Osteocyte (in vitro differentiated cells): Measurements from ENCODE around the gene IFT88. TPM values are rescaled to one million over a fixed set of nuclear protein-coding genes. Genes with fewer than 3 reads are reported as not detected.

ENCODE experiments used
- DNase-seq: peaks from one replicate; pipeline ENCODE4 v3.0.0; 2021; ENCODE audit warnings: mixed read lengths; ENCODE audit not compliant: unreplicated experiment; ENCODE audit errors: extremely low spot score
- H3K27ac Mint-ChIP-seq: one replicate; pipeline ENCODE4 v1.8.0; 2021; ENCODE audit warnings: mild to moderate bottlenecking, mixed read lengths; ENCODE audit not compliant: unreplicated experiment
- H3K27me3 Mint-ChIP-seq: one replicate; pipeline ENCODE4 v1.8.0; 2021; ENCODE audit warnings: mixed read lengths; ENCODE audit not compliant: unreplicated experiment
- H3K36me3 Mint-ChIP-seq: one replicate; pipeline ENCODE4 v1.8.0; 2021; ENCODE audit warnings: mixed read lengths; ENCODE audit not compliant: unreplicated experiment
- H3K4me1 Mint-ChIP-seq: one replicate; pipeline ENCODE4 v1.8.0; 2021; ENCODE audit warnings: mixed read lengths; ENCODE audit not compliant: unreplicated experiment
- H3K4me3 Mint-ChIP-seq: one replicate; pipeline ENCODE4 v1.8.0; 2021; ENCODE audit warnings: mild to moderate bottlenecking, moderate library complexity, mixed read lengths; ENCODE audit not compliant: unreplicated experiment
- H3K9me3 Mint-ChIP-seq: one replicate; pipeline ENCODE4 v1.8.0; 2021; ENCODE audit warnings: mixed read lengths; ENCODE audit not compliant: unreplicated experiment
- CTCF ChIP-seq: fragments of 200-600 bp; sonication (generic); IDR thresholded peaks from 2 replicates; pipeline ENCODE4 v1.5.0; 2021; ENCODE audit warnings: antibody characterized with exemption, mild to moderate bottlenecking, moderate library complexity
- total RNA-seq: library from RNA; stranded (reverse); gene quantifications from 2 replicates; pipeline ENCODE4 v1.2.1, GENCODE V29; 2021

IFT88 gene
- total RNA-seq, 1 donor from 2014 or later = 13.7 TPM

GRCh38 chr13:20594280-20594679 lies 27.3 kb downstream of the IFT88 start:
- H3K9me3 Mint-ChIP-seq = no peaks in the 10 kb centered on the region
- no peak for TF ChIP-seq CTCF
- no peak for DNase-seq
- no peaks in the 10 kb centered on the region for H3K4me1 Mint-ChIP-seq
- no peak overlapping the region for H3K27ac Mint-ChIP-seq
- H3K4me3 Mint-ChIP-seq = no peak overlapping the region
- H3K36me3 Mint-ChIP-seq = peaks cover 20% of the 10 kb centered on the region
- H3K27me3 Mint-ChIP-seq = no peaks in the 10 kb centered on the region

GRCh38 chr13:20607015-20607414 lies 40.1 kb downstream of the IFT88 start:
- H3K4me1 Mint-ChIP-seq = peaks cover 10% of the 10 kb centered on the region
- no peaks in the 10 kb centered on the region for H3K9me3 Mint-ChIP-seq
- no peak for TF ChIP-seq CTCF
- H3K36me3 Mint-ChIP-seq = peaks cover 26% of the 10 kb centered on the region
- H3K4me3 Mint-ChIP-seq = no peak overlapping the region
- H3K27ac Mint-ChIP-seq = no peak overlapping the region
- no peak for DNase-seq
- H3K27me3 Mint-ChIP-seq = no peaks in the 10 kb centered on the region

GRCh38 chr13:20608438-20609020 lies 41.6 kb downstream of the IFT88 start:
- H3K9me3 Mint-ChIP-seq = no peaks in the 10 kb centered on the region
- peaks cover 26% of the 10 kb centered on the region for H3K36me3 Mint-ChIP-seq
- DNase-seq = no peak
- H3K4me1 Mint-ChIP-seq = peaks cover 10% of the 10 kb centered on the region
- no peak for TF ChIP-seq CTCF
- no peak overlapping the region for H3K4me3 Mint-ChIP-seq
- no peak overlapping the region for H3K27ac Mint-ChIP-seq
- no peaks in the 10 kb centered on the region for H3K27me3 Mint-ChIP-seq

GRCh38 chr13:20609145-20609544 lies 42.2 kb downstream of the IFT88 start:
- H3K36me3 Mint-ChIP-seq = peaks cover 26% of the 10 kb centered on the region
- no peaks in the 10 kb centered on the region for H3K9me3 Mint-ChIP-seq
- no peak for TF ChIP-seq CTCF
- peaks cover 10% of the 10 kb centered on the region for H3K4me1 Mint-ChIP-seq
- no peak overlapping the region for H3K27ac Mint-ChIP-seq
- no peak for DNase-seq
- no peak overlapping the region for H3K4me3 Mint-ChIP-seq
- H3K27me3 Mint-ChIP-seq = no peaks in the 10 kb centered on the region

GRCh38 chr13:20610006-20610405 lies 43.0 kb downstream of the IFT88 start:
- TF ChIP-seq CTCF = no peak
- H3K36me3 Mint-ChIP-seq = peaks cover 26% of the 10 kb centered on the region
- no peaks in the 10 kb centered on the region for H3K9me3 Mint-ChIP-seq
- peaks cover 10% of the 10 kb centered on the region for H3K4me1 Mint-ChIP-seq
- H3K4me3 Mint-ChIP-seq = no peak overlapping the region
- H3K27ac Mint-ChIP-seq = no peak overlapping the region
- DNase-seq = no peak
- H3K27me3 Mint-ChIP-seq = no peaks in the 10 kb centered on the region
